HepG2 (cell line): ENCODE results near the gene ABCC8.

ENCODE experiments used
- CTCF ChIP-seq: sonication (generic); formaldehyde crosslinking; IDR thresholded peaks from 2 replicates; pipeline ENCODE4 v1.5.0; 2020; ENCODE audit warnings: mild to moderate bottlenecking, missing genetic modification reagents, moderate library complexity
- NPAS2 ChIP-seq: sonication (generic); formaldehyde crosslinking; IDR thresholded peaks from 2 replicates; pipeline ENCODE4 v1.8.0; 2022; ENCODE audit warnings: mild to moderate bottlenecking, missing genetic modification reagents, borderline replicate concordance
- PRPF4 ChIP-seq: fragments of 200-400 bp; formaldehyde crosslinking; IDR thresholded peaks from 2 replicates; pipeline ENCODE4 v1.6.1; 2016; ENCODE audit warnings: low read length, low read depth; ENCODE audit not compliant: poor library complexity, severe bottlenecking
- REST ChIP-seq, 2 experiments: IDR thresholded peaks; 2 replicates each; pipeline ENCODE4 v1.6.1; 2011 to 2012; ENCODE audit warnings: low read length in 2 of 2, borderline replicate concordance in 1 of 2, low read depth in 1 of 2, mild to moderate bottlenecking in 1 of 2, moderate library complexity in 1 of 2
- TAF1 ChIP-seq: sonication (generic); formaldehyde crosslinking; IDR thresholded peaks from 2 replicates; pipeline ENCODE4 v1.4.0; 2020; ENCODE audit warnings: missing genetic modification reagents
- ZNF317 ChIP-seq: sonication (generic); formaldehyde crosslinking; IDR thresholded peaks from 2 replicates; pipeline ENCODE4 v1.5.0; 2020; ENCODE audit warnings: mild to moderate bottlenecking, missing genetic modification reagents

GRCh38 chr11:17486646-17487045, 10.0 kb upstream of the ABCC8 start:
- TF ChIP-seq PRPF4 (no peak), REST (IDR thresholded peaks at IDR 0.05; ENCODE audit: borderline replicate concordance in 1 of 2, low read depth in 1 of 2, low read length in 2 of 2) (no peak), CTCF (no peak), NPAS2 (no peak), ZNF317 (CRISPR knock-in tag) (no peak), TAF1 (CRISPR knock-in tag) (no peak)
